ENCODE results near the gene BRAF.

DNA sequence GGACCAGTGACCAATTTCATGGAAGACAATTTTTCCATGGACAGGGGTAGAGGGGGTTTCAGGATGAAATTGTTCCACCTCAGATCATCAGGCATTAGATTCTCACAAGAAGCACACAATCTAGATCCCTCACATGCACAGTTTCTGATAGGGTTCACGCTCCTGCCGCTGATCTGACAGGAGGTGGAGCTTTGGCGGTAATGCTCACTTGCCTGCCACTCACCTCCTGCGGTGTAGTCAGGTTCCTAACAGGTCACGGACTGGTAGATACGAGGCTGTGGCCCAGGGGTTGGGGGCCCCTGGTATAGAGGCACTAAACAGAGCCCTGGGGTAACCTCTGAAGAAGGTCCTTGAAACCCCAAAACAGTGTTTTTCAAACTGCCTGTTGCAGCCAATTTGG is 6.5 kb downstream of the BRAF start:
- no peak for TF ChIP-seq POLR2A (IDR thresholded peaks at IDR 0.05)
- TF ChIP-seq CTCF (IDR thresholded peaks at IDR 0.05) = no peak
- TF ChIP-seq POLR2AphosphoS5 (IDR thresholded peaks at IDR 0.05; ENCODE audit: insufficient read depth in 1 of 2, low read depth in 1 of 2) = no peak
